ENCODE results near the gene ATXN7L1. TPM values are rescaled to one million over a fixed set of nuclear protein-coding genes. Genes with fewer than 3 reads are reported as not detected.

Gene ATXN7L1
- total and polyA plus RNA-seq, 2 of the 13 experiments (the other 11 are each of a cell fraction or from before 2014, with no cell fraction given): 4.1 to 7.8 TPM

DNA sequence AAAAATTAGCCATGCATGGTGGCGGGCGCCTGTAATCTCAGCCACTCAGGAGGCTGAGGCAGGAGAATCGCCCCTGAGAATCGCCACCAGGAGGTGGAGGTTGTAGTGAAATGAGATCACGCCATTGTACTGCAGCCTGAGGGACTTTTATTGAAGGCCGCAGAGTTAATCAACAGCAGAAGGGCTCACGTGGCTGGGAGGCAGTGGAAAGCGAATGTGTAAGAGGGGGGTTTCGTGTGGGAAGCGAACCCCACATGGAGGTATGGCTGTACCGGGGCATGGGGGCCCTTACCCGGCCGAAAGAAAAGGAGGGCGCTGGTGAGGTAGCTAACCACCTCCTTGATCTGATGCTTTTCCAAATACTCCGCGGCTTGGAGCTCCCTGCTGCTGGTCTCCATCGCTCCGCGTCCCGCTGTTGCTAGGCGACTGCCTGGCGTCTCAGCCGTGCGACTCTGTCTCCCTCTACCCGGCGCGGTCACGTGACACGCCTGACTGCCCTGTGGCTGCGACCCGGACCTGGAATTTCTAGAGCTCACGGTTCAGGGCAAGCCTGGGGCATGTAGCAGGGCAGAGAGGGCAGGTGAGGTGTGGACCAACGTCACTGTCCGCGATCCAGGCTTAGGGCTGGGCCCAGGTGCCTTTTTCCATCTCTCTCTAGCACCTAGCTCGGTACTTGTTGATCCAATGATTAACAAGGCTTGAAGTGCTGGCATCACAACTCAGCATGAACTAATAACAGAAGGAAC lies 295.2 kb downstream of the ATXN7L1 start, which contains the start of gene EFCAB10 (continued):
- no peak for TF ChIP-seq ZNF317 (CRISPR knock-in tag; IDR thresholded peaks at IDR 0.05)
- TF ChIP-seq ZSCAN22 (CRISPR knock-in tag; IDR thresholded peaks at IDR 0.05): no peak
- TF ChIP-seq XRCC5 (optimal IDR thresholded peaks at IDR 0.05; ENCODE audit: low read length): no peak
- TF ChIP-seq, protein P1, sequence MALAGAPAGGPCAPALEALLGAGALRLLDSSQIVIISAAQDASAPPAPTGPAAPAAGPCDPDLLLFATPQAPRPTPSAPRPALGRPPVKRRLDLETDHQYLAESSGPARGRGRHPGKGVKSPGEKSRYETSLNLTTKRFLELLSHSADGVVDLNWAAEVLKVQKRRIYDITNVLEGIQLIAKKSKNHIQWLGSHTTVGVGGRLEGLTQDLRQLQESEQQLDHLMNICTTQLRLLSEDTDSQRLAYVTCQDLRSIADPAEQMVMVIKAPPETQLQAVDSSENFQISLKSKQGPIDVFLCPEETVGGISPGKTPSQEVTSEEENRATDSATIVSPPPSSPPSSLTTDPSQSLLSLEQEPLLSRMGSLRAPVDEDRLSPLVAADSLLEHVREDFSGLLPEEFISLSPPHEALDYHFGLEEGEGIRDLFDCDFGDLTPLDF (CRISPR knock-in tag; IDR thresholded peaks at IDR 0.05): no peak
- TF ChIP-seq, protein P2, sequence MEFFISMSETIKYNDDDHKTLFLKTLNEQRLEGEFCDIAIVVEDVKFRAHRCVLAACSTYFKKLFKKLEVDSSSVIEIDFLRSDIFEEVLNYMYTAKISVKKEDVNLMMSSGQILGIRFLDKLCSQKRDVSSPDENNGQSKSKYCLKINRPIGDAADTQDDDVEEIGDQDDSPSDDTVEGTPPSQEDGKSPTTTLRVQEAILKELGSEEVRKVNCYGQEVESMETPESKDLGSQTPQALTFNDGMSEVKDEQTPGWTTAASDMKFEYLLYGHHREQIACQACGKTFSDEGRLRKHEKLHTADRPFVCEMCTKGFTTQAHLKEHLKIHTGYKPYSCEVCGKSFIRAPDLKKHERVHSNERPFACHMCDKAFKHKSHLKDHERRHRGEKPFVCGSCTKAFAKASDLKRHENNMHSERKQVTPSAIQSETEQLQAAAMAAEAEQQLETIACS (CRISPR knock-in tag; IDR thresholded peaks at IDR 0.05): no peak
- no peak for TF ChIP-seq ZNF816 (CRISPR knock-in tag; IDR thresholded peaks at IDR 0.05; ENCODE audit: borderline replicate concordance)
- no peak for TF ChIP-seq SRSF1 (optimal IDR thresholded peaks at IDR 0.05; ENCODE audit: low read depth, low read length)
- TF ChIP-seq RXRA (CRISPR knock-in tag; IDR thresholded peaks at IDR 0.05): peak; percentile 67
- 0 out of 2 replicates have a peak, but pooled peaks have one; percentile 32 for TF ChIP-seq ZNF614 (CRISPR knock-in tag; IDR thresholded peaks at IDR 0.05; ENCODE audit: borderline replicate concordance)
- no peak for TF ChIP-seq HNRNPUL1 (IDR thresholded peaks at IDR 0.05; ENCODE audit: low read depth, low read length)
- no peak for TF ChIP-seq ZNF737 (CRISPR knock-in tag; IDR thresholded peaks at IDR 0.05; ENCODE audit: borderline replicate concordance)
- TF ChIP-seq ZNF34 (CRISPR knock-in tag; IDR thresholded peaks at IDR 0.05; ENCODE audit: borderline replicate concordance): no peak
- TF ChIP-seq JUND (CRISPR knock-in tag; IDR thresholded peaks at IDR 0.05): no peak
- no peak for TF ChIP-seq ZZZ3 (CRISPR knock-in tag; IDR thresholded peaks at IDR 0.05; ENCODE audit: borderline replicate concordance)
- TF ChIP-seq, protein P3, sequence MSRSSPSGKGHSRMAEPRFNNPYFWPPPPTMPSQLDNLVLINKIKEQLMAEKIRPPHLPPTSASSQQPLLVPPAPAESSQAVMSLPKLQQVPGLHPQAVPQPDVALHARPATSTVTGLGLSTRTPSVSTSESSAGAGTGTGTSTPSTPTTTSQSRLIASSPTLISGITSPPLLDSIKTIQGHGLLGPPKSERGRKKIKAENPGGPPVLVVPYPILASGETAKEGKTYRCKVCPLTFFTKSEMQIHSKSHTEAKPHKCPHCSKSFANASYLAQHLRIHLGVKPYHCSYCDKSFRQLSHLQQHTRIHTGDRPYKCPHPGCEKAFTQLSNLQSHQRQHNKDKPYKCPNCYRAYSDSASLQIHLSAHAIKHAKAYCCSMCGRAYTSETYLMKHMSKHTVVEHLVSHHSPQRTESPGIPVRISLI (CRISPR knock-in tag; IDR thresholded peaks at IDR 0.05; ENCODE audit: borderline replicate concordance): no peak
- TF ChIP-seq, protein P4, sequence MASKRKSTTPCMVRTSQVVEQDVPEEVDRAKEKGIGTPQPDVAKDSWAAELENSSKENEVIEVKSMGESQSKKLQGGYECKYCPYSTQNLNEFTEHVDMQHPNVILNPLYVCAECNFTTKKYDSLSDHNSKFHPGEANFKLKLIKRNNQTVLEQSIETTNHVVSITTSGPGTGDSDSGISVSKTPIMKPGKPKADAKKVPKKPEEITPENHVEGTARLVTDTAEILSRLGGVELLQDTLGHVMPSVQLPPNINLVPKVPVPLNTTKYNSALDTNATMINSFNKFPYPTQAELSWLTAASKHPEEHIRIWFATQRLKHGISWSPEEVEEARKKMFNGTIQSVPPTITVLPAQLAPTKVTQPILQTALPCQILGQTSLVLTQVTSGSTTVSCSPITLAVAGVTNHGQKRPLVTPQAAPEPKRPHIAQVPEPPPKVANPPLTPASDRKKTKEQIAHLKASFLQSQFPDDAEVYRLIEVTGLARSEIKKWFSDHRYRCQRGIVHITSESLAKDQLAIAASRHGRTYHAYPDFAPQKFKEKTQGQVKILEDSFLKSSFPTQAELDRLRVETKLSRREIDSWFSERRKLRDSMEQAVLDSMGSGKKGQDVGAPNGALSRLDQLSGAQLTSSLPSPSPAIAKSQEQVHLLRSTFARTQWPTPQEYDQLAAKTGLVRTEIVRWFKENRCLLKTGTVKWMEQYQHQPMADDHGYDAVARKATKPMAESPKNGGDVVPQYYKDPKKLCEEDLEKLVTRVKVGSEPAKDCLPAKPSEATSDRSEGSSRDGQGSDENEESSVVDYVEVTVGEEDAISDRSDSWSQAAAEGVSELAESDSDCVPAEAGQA (IDR thresholded peaks at IDR 0.05; ENCODE audit: low read depth): no peak
- TF ChIP-seq, protein P4 (CRISPR knock-in tag; IDR thresholded peaks at IDR 0.05; ENCODE audit: borderline replicate concordance): no peak
- TF ChIP-seq ZNF83 (CRISPR knock-in tag; IDR thresholded peaks at IDR 0.05; ENCODE audit: borderline replicate concordance): no peak
- peak; percentile 24 for TF ChIP-seq RBM22 (optimal IDR thresholded peaks at IDR 0.05; ENCODE audit: low read length)
- no peak for TF ChIP-seq MEIS2 (CRISPR knock-in tag; IDR thresholded peaks at IDR 0.05)
